ENCODE data around the gene FUT2.
A peak's percentile ranks its signal among the peaks of the same experiment; 100 is the strongest.
"Not testable (repeated sequence)": the region's sequence is repeated elsewhere in the genome, so short reads cannot be mapped to it uniquely, and the experiment has no call there.

FUT2 gene

GRCh38 chr19:48672994-48673393 is 22.8 kb upstream of the FUT2 start, which contains the start of gene NTN5:
Gene NTN5 (minus strand): TSS chr19:48673017. CDS start chr19:48670986, 2,031 bp downstream.
- TF ChIP-seq POLR2A (IDR thresholded peaks at IDR 0.05; ENCODE audit: low read depth, low read length) (no peak), TAF1 (IDR thresholded peaks at IDR 0.05; ENCODE audit: borderline replicate concordance, low read depth, low read length) (no peak), POLR2AphosphoS5 (IDR thresholded peaks at IDR 0.05; ENCODE audit: low read depth, low read length) (no peak)
- FAIRE-seq (no peak), DNase-seq (ENCODE audit: insufficient read length) (no peak)

- no peak for DNase-seq (ENCODE audit: insufficient read length)
- no peak for FAIRE-seq
- TF ChIP-seq POLR2A (IDR thresholded peaks at IDR 0.05; ENCODE audit: low read depth, low read length) (no peak), POLR2AphosphoS5 (IDR thresholded peaks at IDR 0.05; ENCODE audit: low read depth, low read length) (no peak)
Measured at GRCh38 chr19:48673436-48674100, 22.2 kb upstream of the FUT2 start.

- DNase-seq (ENCODE audit: insufficient read length) (no peak), FAIRE-seq (no peak)
- TF ChIP-seq POLR2AphosphoS5 (IDR thresholded peaks at IDR 0.05; ENCODE audit: low read depth, low read length) (no peak), TAF1 (IDR thresholded peaks at IDR 0.05; ENCODE audit: borderline replicate concordance, low read depth, low read length) (no peak), POLR2A (IDR thresholded peaks at IDR 0.05; ENCODE audit: low read depth, low read length) (no peak)
Measured at GRCh38 chr19:48674216-48674809, 21.5 kb upstream of the FUT2 start.

- DNase-seq (ENCODE audit: insufficient read length) (peak; percentile 93), FAIRE-seq (peak; percentile 87)
- TF ChIP-seq POLR2AphosphoS5 (IDR thresholded peaks at IDR 0.05; ENCODE audit: low read depth, low read length): no peak
- no peak for TF ChIP-seq TAF1 (IDR thresholded peaks at IDR 0.05; ENCODE audit: borderline replicate concordance, low read depth, low read length)
- TF ChIP-seq POLR2A (IDR thresholded peaks at IDR 0.05; ENCODE audit: low read depth, low read length): no peak
Measured at GRCh38 chr19:48674921-48675824, 20.6 kb upstream of the FUT2 start.

GRCh38 chr19:48676487-48676886 is 19.3 kb upstream of the FUT2 start:
- no peak for FAIRE-seq
- TF ChIP-seq POLR2A (IDR thresholded peaks at IDR 0.05; ENCODE audit: low read depth, low read length) (no peak), POLR2AphosphoS5 (IDR thresholded peaks at IDR 0.05; ENCODE audit: low read depth, low read length) (no peak), TAF1 (IDR thresholded peaks at IDR 0.05; ENCODE audit: borderline replicate concordance, low read depth, low read length) (no peak)
- DNase-seq (ENCODE audit: insufficient read length): no peak

- DNase-seq (ENCODE audit: insufficient read length) (no peak), FAIRE-seq (no peak)
Measured at GRCh38 chr19:48676887-48677286, 18.9 kb upstream of the FUT2 start.

GRCh38 chr19:48678201-48678600 is 17.6 kb upstream of the FUT2 start:
- TF ChIP-seq TAF1 (IDR thresholded peaks at IDR 0.05; ENCODE audit: borderline replicate concordance, low read depth, low read length) (no peak), POLR2A (IDR thresholded peaks at IDR 0.05; ENCODE audit: low read depth, low read length) (no peak), POLR2AphosphoS5 (IDR thresholded peaks at IDR 0.05; ENCODE audit: low read depth, low read length) (no peak)
- DNase-seq (ENCODE audit: insufficient read length) (no peak), FAIRE-seq (no peak)

More at GRCh38 chr19:48676887-48677286, 18.9 kb upstream of the FUT2 start:
- no peak for TF ChIP-seq TAF1 (IDR thresholded peaks at IDR 0.05; ENCODE audit: borderline replicate concordance, low read depth, low read length)
- no peak for TF ChIP-seq POLR2AphosphoS5 (IDR thresholded peaks at IDR 0.05; ENCODE audit: low read depth, low read length)
- no peak for TF ChIP-seq POLR2A (IDR thresholded peaks at IDR 0.05; ENCODE audit: low read depth, low read length)

GRCh38 chr19:48680006-48680405 is 15.8 kb upstream of the FUT2 start:
- DNase-seq (ENCODE audit: insufficient read length); FAIRE-seq: not testable (repeated sequence)

- FAIRE-seq: no peak
- DNase-seq (ENCODE audit: insufficient read length): no peak
- TF ChIP-seq POLR2A (IDR thresholded peaks at IDR 0.05; ENCODE audit: low read depth, low read length) (no peak), POLR2AphosphoS5 (IDR thresholded peaks at IDR 0.05; ENCODE audit: low read depth, low read length) (no peak), TAF1 (IDR thresholded peaks at IDR 0.05; ENCODE audit: borderline replicate concordance, low read depth, low read length) (no peak)
Measured at GRCh38 chr19:48680436-48681126, 15.2 kb upstream of the FUT2 start.

GRCh38 chr19:48681127-48681470 is 14.7 kb upstream of the FUT2 start:
- TF ChIP-seq TAF1 (IDR thresholded peaks at IDR 0.05; ENCODE audit: borderline replicate concordance, low read depth, low read length): no peak
- no peak for TF ChIP-seq POLR2AphosphoS5 (IDR thresholded peaks at IDR 0.05; ENCODE audit: low read depth, low read length)
- no peak for TF ChIP-seq POLR2A (IDR thresholded peaks at IDR 0.05; ENCODE audit: low read depth, low read length)
- DNase-seq (ENCODE audit: insufficient read length) (no peak), FAIRE-seq (no peak)

GRCh38 chr19:48683349-48683748 is 12.4 kb upstream of the FUT2 start:
- TF ChIP-seq POLR2AphosphoS5 (IDR thresholded peaks at IDR 0.05; ENCODE audit: low read depth, low read length) (no peak), TAF1 (IDR thresholded peaks at IDR 0.05; ENCODE audit: borderline replicate concordance, low read depth, low read length) (no peak)
- no peak for DNase-seq (ENCODE audit: insufficient read length)
- no peak for FAIRE-seq
